Upper lobe of left lung (tissue), 4 donors: ENCODE data around the gene STAMBP.

ENCODE experiments used
- CTCF ChIP-seq, 6 experiments: fragments of 450-650 bp in 4 of 6; fragments of 200-600 bp in 2 of 6; sonication (generic) in 2 of 6; IDR thresholded peaks; one replicate each; pipeline ENCODE4 v1.5.1; 2016 to 2019; ENCODE audit warnings: antibody characterized with exemption in 6 of 6
- POLR2A ChIP-seq, 4 donors: fragments of 450-650 bp; IDR thresholded peaks; one replicate each; pipeline ENCODE4 v1.5.1; 2016 to 2017; ENCODE audit warnings: antibody characterized with exemption in 4 of 4, mild to moderate bottlenecking in 2 of 4

GRCh38 chr2:73823916-73824523 lies 4.7 kb upstream of the STAMBP start:
- TF ChIP-seq CTCF (IDR thresholded peaks at IDR 0.05) (peak; percentile 61 to 81 (median 70)), POLR2A (IDR thresholded peaks at IDR 0.05) (no peak)
